HCT116 (cell line): ENCODE measurements around the gene IGFBPL1. TPM values are rescaled to one million over a fixed set of nuclear protein-coding genes. Genes with fewer than 3 reads are reported as not detected.

ENCODE experiments used
- ATAC-seq: fragments of 200-7000 bp; cut with Tn5 transposase; 2 replicates; pipeline ENCODE4 v1.9.1; 2020; ENCODE audit warnings: mild to moderate bottlenecking, moderate library complexity
- BruUV-seq: library from RNA; stranded (reverse); fragments of 400-500 nt; replicated peaks from 2 replicates; lab custom pipeline; 2021; lab: Mats Ljungman, UMichigan
- CTCF ChIA-PET: fragments of 300-600 bp; sonication (Branson Sonifier 250); formaldehyde crosslinking; loops from one replicate; lab custom pipeline; 2021; ENCODE audit warnings: antibody characterized with exemption; lab: Charles Lee
- POLR2A ChIA-PET: fragments of 300-600, 350-600 bp; sonication (Branson Sonifier 250); formaldehyde crosslinking; loops from one replicate; lab custom pipeline; 2021; ENCODE audit warnings: antibody characterized with exemption; lab: Charles Lee
- RAD21 ChIA-PET, 2 experiments: fragments of 300-600 bp; sonication (Branson Sonifier 250); formaldehyde crosslinking; loops; one replicate each; lab custom pipeline; 2023; ENCODE audit warnings: low total read pairs in 2 of 2; ENCODE audit not compliant: uncharacterized antibody in 2 of 2, unreplicated experiment in 2 of 2, low non-redundant PET in 1 of 2; lab: Charles Lee
- DNase-seq: peaks from one replicate; pipeline ENCODE4 v3.0.0-alpha.2; 2010; ENCODE audit warnings: low read depth, low spot score
- H2AFZ ChIP-seq: fragments of 200-600 bp; shearing (Covaris generic), sonication (generic); 2 replicates; pipeline ENCODE4 v1.6.1; 2017; ENCODE audit warnings: low read depth, mixed run types, mixed read lengths, antibody characterized with exemption, low read length; ENCODE audit not compliant: poor library complexity, severe bottlenecking
- H3K27ac ChIP-seq: 2 replicates; pipeline ENCODE4 v1.5.1; 2012; ENCODE audit warnings: low read depth, low read length
- H3K27me3 ChIP-seq: fragments of 200-600 bp; sonication (generic); 2 replicates; pipeline ENCODE4 v1.6.1; 2016; ENCODE audit warnings: mixed run types, low read length, mixed read lengths; ENCODE audit not compliant: insufficient read depth
- H3K36me3 ChIP-seq, 2 experiments: fragments of 200-500 bp in 1 of 2; fragments of 200-600 bp in 1 of 2; sonication (Bioruptor generic) in 1 of 2; sonication (generic) in 1 of 2; 2 replicates each; pipeline versions ENCODE4 v1.5.1 to v1.6.1; 2014 to 2016; ENCODE audit warnings: low read length in 2 of 2, inconsistent platforms in 1 of 2, mixed read lengths in 1 of 2, mixed run types in 1 of 2; ENCODE audit not compliant: insufficient read depth in 2 of 2, control insufficient read depth in 1 of 2
- H3K4me1 ChIP-seq, 2 experiments: fragments of 200-600 bp in 1 of 2; sonication (generic) in 1 of 2; 2 replicates each; pipeline versions ENCODE4 v1.5.1 to v1.6.1; 2012 to 2017; ENCODE audit warnings: low read length in 2 of 2, inconsistent platforms in 1 of 2, mild to moderate bottlenecking in 1 of 2, mixed read lengths in 1 of 2, mixed run types in 1 of 2, moderate library complexity in 1 of 2; ENCODE audit not compliant: insufficient read depth in 2 of 2, control insufficient read depth in 1 of 2
- H3K4me2 ChIP-seq: fragments of 200-600 bp; sonication (generic); 2 replicates; pipeline ENCODE4 v1.6.1; 2017; ENCODE audit warnings: mixed run types, low read length, mixed read lengths
- H3K4me3 ChIP-seq, 2 experiments: fragments of 200-600 bp in 1 of 2; sonication (generic) in 1 of 2; replicated peaks in 1 of 2; 2 replicates each; pipeline ENCODE4 v1.5.1; 2011 to 2016; ENCODE audit warnings: low read length in 2 of 2, control low read depth in 1 of 2, low read depth in 1 of 2, mild to moderate bottlenecking in 1 of 2, mixed read lengths in 1 of 2, mixed run types in 1 of 2
- H3K79me2 ChIP-seq: fragments of 200-600 bp; sonication (generic); 2 replicates; pipeline ENCODE4 v1.6.1; 2017; ENCODE audit warnings: mild to moderate bottlenecking, mixed run types, low read length, moderate library complexity, mixed read lengths; ENCODE audit not compliant: insufficient read depth
- H3K9ac ChIP-seq: fragments of 200-600 bp; sonication (generic); 2 replicates; pipeline ENCODE4 v1.6.1; 2016; ENCODE audit warnings: low read length, mixed read lengths
- H3K9me2 ChIP-seq: fragments of 200-600 bp; sonication (generic), shearing (Covaris generic); 2 replicates; pipeline ENCODE4 v1.6.1; 2017; ENCODE audit warnings: mixed run types, mild to moderate bottlenecking, moderate library complexity; ENCODE audit not compliant: insufficient read depth
- H3K9me3 ChIP-seq, 2 experiments: fragments of 200-500 bp in 1 of 2; fragments of 200-600 bp in 1 of 2; sonication (Bioruptor generic) in 1 of 2; sonication (generic) in 1 of 2; 2 replicates each; pipeline ENCODE4 v1.6.1; 2014 to 2017; ENCODE audit warnings: low read length in 2 of 2, mixed read lengths in 2 of 2, inconsistent platforms in 1 of 2, low read depth in 1 of 2, mild to moderate bottlenecking in 1 of 2, mixed run types in 1 of 2, moderate library complexity in 1 of 2; ENCODE audit not compliant: control insufficient read depth in 1 of 2, insufficient read depth in 1 of 2
- H4K20me1 ChIP-seq: fragments of 200-600 bp; sonication (generic), shearing (Covaris generic); 2 replicates; pipeline ENCODE4 v1.6.1; 2017; ENCODE audit warnings: mixed run types, mild to moderate bottlenecking, moderate library complexity; ENCODE audit not compliant: insufficient read depth
- EGR1 ChIP-seq: IDR thresholded peaks from 2 replicates; pipeline ENCODE4 v1.6.1; 2012; ENCODE audit warnings: low read depth
- FOSL1 ChIP-seq: IDR thresholded peaks from 2 replicates; pipeline ENCODE4 v1.6.1; 2012; ENCODE audit warnings: low read depth
- JUND ChIP-seq: IDR thresholded peaks from 2 replicates; pipeline ENCODE4 v1.6.1; 2012
- POLR2A ChIP-seq: IDR thresholded peaks from 2 replicates; pipeline ENCODE4 v1.7.0; 2011; ENCODE audit warnings: borderline replicate concordance; ENCODE audit not compliant: insufficient read depth, insufficient read length; ENCODE audit errors: extremely low read depth
- POLR2AphosphoS5 ChIP-seq: IDR thresholded peaks from 2 replicates; pipeline ENCODE4 v1.6.1; 2011; ENCODE audit warnings: mild to moderate bottlenecking, low read depth, low read length, moderate library complexity
- RAD21 ChIP-seq: IDR thresholded peaks from 2 replicates; pipeline ENCODE4 v1.6.1; 2012; ENCODE audit warnings: low read depth, mild to moderate bottlenecking
- REST ChIP-seq: IDR thresholded peaks from 2 replicates; pipeline ENCODE4 v1.6.1; 2012; ENCODE audit warnings: low read depth
- TCF7L2 ChIP-seq: IDR thresholded peaks from 2 replicates; pipeline ENCODE4 v1.7.0; 2011; ENCODE audit warnings: borderline replicate concordance, inconsistent platforms; ENCODE audit not compliant: insufficient read depth, insufficient read length; ENCODE audit errors: extremely low read depth
- YY1 ChIP-seq: IDR thresholded peaks from 2 replicates; pipeline ENCODE4 v1.6.1; 2011; ENCODE audit warnings: low read length, low read depth, moderate library complexity, mild to moderate bottlenecking; ENCODE audit not compliant: insufficient replicate concordance; ENCODE audit errors: extremely low read depth
- ZBTB33 ChIP-seq: IDR thresholded peaks from 2 replicates; pipeline ENCODE4 v1.6.1; 2011; ENCODE audit warnings: mild to moderate bottlenecking, low read length, moderate library complexity; ENCODE audit not compliant: insufficient replicate concordance; ENCODE audit errors: extremely low read depth
- ZFX ChIP-seq: fragments of 450-650 bp; IDR thresholded peaks from 2 replicates; pipeline ENCODE4 v1.6.1; 2017
- ZNF274 ChIP-seq: fragments of 200-500 bp; sonication (Bioruptor generic); IDR thresholded peaks from 2 replicates; pipeline ENCODE4 v1.6.1; 2014; ENCODE audit warnings: mild to moderate bottlenecking, low read depth, low read length, inconsistent platforms
- intact Hi-C: fragments of 100-400 bp; cut with micrococcal nuclease; formaldehyde crosslinking; loops from 2 replicates; pipeline ENCODE4 v1.10.0; 2022
- total RNA-seq: library from RNA; stranded (reverse); gene quantifications from one replicate; pipeline ENCODE4 v1.2.1, GENCODE V29; 2021; ENCODE audit not compliant: unreplicated experiment
- TF ChIP-seq, protein P1 (sequence below): IDR thresholded peaks from 2 replicates; pipeline ENCODE4 v1.6.1; 2012
- TF ChIP-seq, protein P2 (sequence below): IDR thresholded peaks from 2 replicates; pipeline ENCODE4 v1.6.1; 2012

Gene IGFBPL1
- total RNA-seq, 1 experiment from 2014 or later, result not detected

DNA sequence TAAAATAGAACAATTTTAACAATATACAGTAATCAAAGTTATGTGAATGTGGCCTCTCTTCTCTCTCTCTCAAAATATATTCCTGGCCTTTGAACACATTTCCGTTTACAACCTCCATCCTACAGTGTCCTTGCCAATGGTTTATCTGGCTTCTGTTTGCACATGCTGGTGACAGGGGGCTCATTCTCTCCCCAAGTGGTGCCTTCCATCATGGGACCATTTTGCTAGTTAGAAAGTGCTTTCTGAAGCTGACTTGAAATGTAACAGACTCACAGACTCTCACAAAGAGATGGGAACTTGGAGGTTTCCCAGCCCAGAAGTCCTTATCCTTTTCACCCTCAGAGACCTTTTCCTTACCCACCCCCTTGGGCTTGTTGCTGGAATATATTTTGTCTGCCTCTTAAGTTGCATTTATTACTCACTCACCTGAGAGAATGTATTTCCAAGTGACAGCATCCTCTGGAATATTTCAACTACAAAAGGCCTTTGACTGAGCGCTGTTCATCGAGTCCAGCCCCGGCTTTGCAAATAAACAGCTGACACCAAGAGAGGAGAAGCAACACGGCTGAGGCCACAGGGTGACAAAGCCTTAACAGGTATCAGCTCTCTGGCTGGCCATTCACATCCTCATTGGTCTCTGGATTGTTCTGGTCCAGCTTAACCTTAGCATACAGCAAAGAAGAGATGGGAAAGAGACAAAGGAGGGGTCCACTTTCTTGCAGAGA, 49.2 kb downstream of the IGFBPL1 start:
- H3K4me2 ChIP-seq, result no peak overlapping the region
- ChIA-PET RAD21 (no interaction called here), CTCF (no interaction called here)

GRCh38 chr9:38373679-38374078, 50.6 kb downstream of the IGFBPL1 start:
- no peak for DNase-seq
- H3K36me3 ChIP-seq, result no peaks in the 10 kb centered on the region
- CTCF ChIA-PET, result no interaction called here
- H3K9me2 ChIP-seq, result no peaks in the 10 kb centered on the region
- intact Hi-C loops, result no loop called here
- no peak overlapping the region for H3K4me3 ChIP-seq
- ATAC-seq, result no peak
- no peaks in the 10 kb centered on the region for H3K79me2 ChIP-seq
- BruUV-seq, result no TSS peak
- H3K27me3 ChIP-seq, result no peaks in the 10 kb centered on the region; the same call in 1 of the 2 replicates
- no peaks in the 10 kb centered on the region for H3K4me1 ChIP-seq
- RAD21 ChIA-PET, result no interaction called here
- POLR2A ChIA-PET, result no interaction called here
- H4K20me1 ChIP-seq, result no peaks in the 10 kb centered on the region
- no peaks in the 10 kb centered on the region for H3K9me3 ChIP-seq
- H3K4me2 ChIP-seq, result no peak overlapping the region
- no peak overlapping the region for H3K27ac ChIP-seq
- no peak overlapping the region for H2AFZ ChIP-seq
- no peak overlapping the region for H3K9ac ChIP-seq
- TF ChIP-seq, protein P1, sequence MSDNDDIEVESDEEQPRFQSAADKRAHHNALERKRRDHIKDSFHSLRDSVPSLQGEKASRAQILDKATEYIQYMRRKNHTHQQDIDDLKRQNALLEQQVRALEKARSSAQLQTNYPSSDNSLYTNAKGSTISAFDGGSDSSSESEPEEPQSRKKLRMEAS, result no peak
- no peak for TF ChIP-seq JUND
- no peak for TF ChIP-seq RAD21
- TF ChIP-seq ZBTB33, result no peak
- TF ChIP-seq ZFX, result no peak
- no peak for TF ChIP-seq TCF7L2
- no peak for TF ChIP-seq YY1
- no peak for TF ChIP-seq FOSL1
- TF ChIP-seq, protein P2, sequence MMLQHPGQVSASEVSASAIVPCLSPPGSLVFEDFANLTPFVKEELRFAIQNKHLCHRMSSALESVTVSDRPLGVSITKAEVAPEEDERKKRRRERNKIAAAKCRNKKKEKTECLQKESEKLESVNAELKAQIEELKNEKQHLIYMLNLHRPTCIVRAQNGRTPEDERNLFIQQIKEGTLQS, result no peak
- no peak for TF ChIP-seq EGR1
- TF ChIP-seq POLR2AphosphoS5, result no peak
- TF ChIP-seq POLR2A, result no peak
- TF ChIP-seq REST, result no peak
- no peak for TF ChIP-seq ZNF274

More for the DNA sequence above, 49.2 kb downstream of the IGFBPL1 start:
- Histone ChIP-seq H3K79me2 (no peaks in the 10 kb centered on the region), H3K27me3 (no peaks in the 10 kb centered on the region; the same call in 1 of the 2 replicates), H2AFZ (no peak overlapping the region), H3K4me3 (no peak overlapping the region), H3K9me2 (no peaks in the 10 kb centered on the region), H3K36me3 (no peaks in the 10 kb centered on the region), H3K27ac (no peak overlapping the region), H3K4me1 (no peaks in the 10 kb centered on the region), H4K20me1 (no peaks in the 10 kb centered on the region)
- intact Hi-C loops, result no loop called here
- BruUV-seq, result no TSS peak
- ATAC-seq, result no peak
- no peak for DNase-seq
- POLR2A ChIA-PET, result no interaction called here
- no peak for TF ChIP-seq YY1
- TF ChIP-seq, all 23 proteins: peak for 0
- no peaks in the 10 kb centered on the region for H3K9me3 ChIP-seq
- H3K9ac ChIP-seq, result no peak overlapping the region
